GM23338 (cell line): ENCODE results near the gene ACOX3. TPM values are rescaled to one million over a fixed set of nuclear protein-coding genes. Genes with fewer than 3 reads are reported as not detected.

Experiments
- ATAC-seq: fragments of 200-7000 bp; cut with Tn5 transposase; 3 replicates; pipeline ENCODE4 v1.9.1; 2020
- DNase-seq: peaks from one replicate; pipeline ENCODE4 v3.0.0-alpha.2; 2015; ENCODE audit warnings: low spot score
- H2AFZ ChIP-seq: fragments of 200-600 bp; sonication (generic); 2 replicates; pipeline ENCODE4 v1.8.0; 2016; ENCODE audit warnings: antibody characterized with exemption, mild to moderate bottlenecking, moderate library complexity
- H3F3A ChIP-seq: fragments of 200-600 bp; sonication (generic); replicated peaks from 2 replicates; pipeline ENCODE4 v1.8.0; 2017; ENCODE audit warnings: antibody characterized with exemption, mixed run types, low read depth
- H3K27ac ChIP-seq: fragments of 200-600 bp; sonication (generic); 2 replicates; pipeline ENCODE4 v1.6.1; 2016; ENCODE audit warnings: low read depth
- H3K27me3 ChIP-seq: fragments of 200-600 bp; sonication (generic); 2 replicates; pipeline ENCODE4 v1.8.0; 2016; ENCODE audit warnings: mild to moderate bottlenecking, mixed run types, moderate library complexity; ENCODE audit not compliant: insufficient read depth
- H3K36me3 ChIP-seq: fragments of 200-600 bp; sonication (generic); 2 replicates; pipeline ENCODE4 v1.8.0; 2016; ENCODE audit warnings: mild to moderate bottlenecking; ENCODE audit not compliant: insufficient read depth
- H3K4me1 ChIP-seq: fragments of 200-600 bp; sonication (generic); 2 replicates; pipeline ENCODE4 v1.8.0; 2016; ENCODE audit warnings: mild to moderate bottlenecking, moderate library complexity; ENCODE audit not compliant: insufficient read depth
- H3K4me2 ChIP-seq: fragments of 200-600 bp; sonication (generic); 2 replicates; pipeline ENCODE4 v1.7.1; 2017; ENCODE audit warnings: mixed run types
- H3K4me3 ChIP-seq: fragments of 200-600 bp; sonication (generic); 2 replicates; pipeline ENCODE4 v1.6.1; 2016; ENCODE audit warnings: mixed run types
- H3K79me2 ChIP-seq: fragments of 200-600 bp; sonication (generic); replicated peaks from 2 replicates; pipeline ENCODE4 v1.8.0; 2017; ENCODE audit warnings: mild to moderate bottlenecking; ENCODE audit not compliant: insufficient read depth
- H3K9me2 ChIP-seq: fragments of 200-600 bp; sonication (generic); 2 replicates; pipeline ENCODE4 v1.8.0; 2017; ENCODE audit not compliant: insufficient read depth
- H4K20me1 ChIP-seq: fragments of 200-600 bp; sonication (generic); replicated peaks from 2 replicates; pipeline ENCODE4 v1.8.0; 2017; ENCODE audit warnings: mild to moderate bottlenecking; ENCODE audit not compliant: insufficient read depth
- H3K27ac Mint-ChIP-seq: 2 replicates; pipeline ENCODE4 v1.8.0; 2020; ENCODE audit warnings: inconsistent platforms, mild to moderate bottlenecking, moderate library complexity, mixed read lengths
- H3K27me3 Mint-ChIP-seq: 3 replicates; pipeline ENCODE4 v1.8.0; 2022; ENCODE audit warnings: low read depth, mild to moderate bottlenecking, moderate library complexity, mixed read lengths, inconsistent platforms; ENCODE audit not compliant: insufficient read depth, poor library complexity
- H3K36me3 Mint-ChIP-seq: 3 replicates; pipeline ENCODE4 v1.8.0; 2021; ENCODE audit warnings: low read depth, mild to moderate bottlenecking, inconsistent platforms, moderate library complexity, mixed read lengths
- H3K4me1 Mint-ChIP-seq: 3 replicates; pipeline ENCODE4 v1.8.0; 2020; ENCODE audit warnings: mild to moderate bottlenecking, inconsistent platforms, mixed read lengths
- H3K4me3 Mint-ChIP-seq: 3 replicates; pipeline ENCODE4 v1.8.0; 2021; ENCODE audit warnings: moderate library complexity, mild to moderate bottlenecking, inconsistent platforms, mixed read lengths
- H3K9me3 Mint-ChIP-seq: 3 replicates; pipeline ENCODE4 v1.8.0; 2020; ENCODE audit warnings: moderate library complexity, mild to moderate bottlenecking, inconsistent platforms, mixed read lengths
- CREB1 ChIP-seq: fragments of 250-450 bp; sonication (Bioruptor Pico); IDR thresholded peaks from 2 replicates; pipeline ENCODE4 v1.5.0; 2020; ENCODE audit warnings: low read depth, mild to moderate bottlenecking, moderate library complexity
- EZH2 ChIP-seq: fragments of 200-600 bp; sonication (generic); IDR thresholded peaks from one replicate; pipeline ENCODE4 v1.8.0; 2017; ENCODE audit warnings: antibody characterized with exemption, mild to moderate bottlenecking, low read depth; ENCODE audit not compliant: unreplicated experiment
- EZH2phosphoT487 ChIP-seq: fragments of 200-600 bp; sonication (generic); IDR thresholded peaks from one replicate; pipeline ENCODE4 v1.8.1; 2018; ENCODE audit warnings: antibody characterized with exemption; ENCODE audit not compliant: unreplicated experiment
- JUNB ChIP-seq: IDR thresholded peaks from one replicate; pipeline ENCODE4 v1.6.1; 2016; ENCODE audit warnings: antibody characterized with exemption; ENCODE audit not compliant: unreplicated experiment
- NANOG ChIP-seq: IDR thresholded peaks from 2 replicates; pipeline ENCODE4 v1.6.1; 2016; ENCODE audit warnings: antibody characterized with exemption, borderline replicate concordance
- STAT1 ChIP-seq: IDR thresholded peaks from one replicate; pipeline ENCODE4 v1.6.1; 2016; ENCODE audit warnings: antibody characterized with exemption; ENCODE audit not compliant: unreplicated experiment
- polyA plus RNA-seq: library from polyadenylated mRNA; unstranded; fragments of >200 nt; fragmentation: Nextera tagmentation; extraction: Ambion mirVana; gene quantifications from 2 replicates; pipeline ENCODE4 v1.2.1, GENCODE V29; 2016
- total RNA-seq: library from RNA; depleted of rRNA; stranded (reverse); fragments of >200 nt; shearing (Covaris generic); gene quantifications from 2 replicates; pipeline ENCODE4 v1.2.3, GENCODE V29; 2014
- TF ChIP-seq, protein P1 (sequence below): IDR thresholded peaks from 2 replicates; pipeline ENCODE4 v1.6.1; 2016; ENCODE audit warnings: antibody characterized with exemption
- TF ChIP-seq, protein P2 (sequence below), 2 experiments: fragments of 200-600 bp in 1 of 2; sonication (generic) in 1 of 2; conservative IDR thresholded peaks; 2 replicates each; pipeline versions ENCODE4 v1.5.1 to v1.6.1; 2016 to 2017; ENCODE audit warnings: antibody characterized with exemption in 2 of 2, low read depth in 2 of 2, mild to moderate bottlenecking in 2 of 2, moderate library complexity in 1 of 2
- TF ChIP-seq, protein P3 (sequence below): IDR thresholded peaks from one replicate; pipeline ENCODE4 v1.6.1; 2018; ENCODE audit warnings: antibody characterized with exemption; ENCODE audit not compliant: unreplicated experiment

The ACOX3 gene
- total and polyA plus RNA-seq, 2 experiments from 2014 or later, result 6.4 to 17.2 TPM

DNA sequence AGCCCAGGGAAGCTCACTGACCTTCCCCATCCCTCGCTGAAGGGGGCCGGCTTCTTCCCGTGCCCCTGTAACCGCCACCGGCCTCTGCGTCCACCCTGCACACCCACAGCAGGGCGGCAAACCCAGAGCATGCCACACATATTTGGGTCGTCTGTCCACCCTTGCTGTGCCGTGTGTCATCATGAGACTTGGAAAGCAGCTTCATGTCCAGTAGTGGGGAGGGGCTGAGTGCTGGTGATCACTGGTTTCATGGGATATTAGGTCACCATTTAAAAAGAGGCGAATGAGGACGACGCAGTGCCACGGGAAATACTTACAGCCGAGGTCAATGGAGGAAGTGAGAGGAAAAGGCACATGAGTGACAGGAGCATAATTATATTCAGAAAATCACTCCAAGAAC lies 96.1 kb downstream of the ACOX3 start:
- Histone ChIP-seq H3K79me2 (no peaks in the 10 kb centered on the region), H3K4me3 (no peak overlapping the region), H3K4me1 (no peaks in the 10 kb centered on the region; the same call in 1 of the 2 replicates), H3K27ac (no peak overlapping the region), H3K4me2 (no peak overlapping the region), H3K27me3 (no peaks in the 10 kb centered on the region), H3K9me2 (no peaks in the 10 kb centered on the region), H3K36me3 (no peaks in the 10 kb centered on the region), H4K20me1 (no peaks in the 10 kb centered on the region), H2AFZ (no peak overlapping the region), H3F3A (0 out of 2 replicates have a peak, but pooled peaks cover 3% of the 10 kb centered on the region)
- DNase-seq (no peak), ATAC-seq (no peak)
- no peak for TF ChIP-seq STAT1
- Mint-ChIP-seq H3K4me1 (peaks cover 6% of the 10 kb centered on the region), H3K4me3 (no peak overlapping the region), H3K9me3 (no peaks in the 10 kb centered on the region), H3K27me3 (peaks cover 12% of the 10 kb centered on the region), H3K36me3 (no peaks in the 10 kb centered on the region), H3K27ac (no peak overlapping the region)

DNA sequence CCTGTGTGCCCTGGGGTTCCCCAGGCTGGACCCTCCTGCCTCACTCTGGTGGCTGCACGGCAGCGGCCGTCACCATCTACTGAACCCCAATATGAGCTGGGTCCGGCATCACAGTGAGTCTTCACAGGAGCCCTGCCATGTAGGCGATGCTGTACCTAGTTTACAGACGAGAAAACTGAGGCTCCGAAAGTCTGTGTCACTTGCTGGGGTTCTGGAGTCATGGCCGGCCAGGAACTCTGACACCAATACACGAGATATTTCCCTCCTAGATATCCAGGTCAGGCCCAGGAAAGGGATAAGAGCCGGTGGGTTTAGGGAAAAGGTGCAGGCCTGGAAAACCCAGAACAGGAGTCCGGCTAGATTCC lies 96.6 kb downstream of the ACOX3 start:
- Histone ChIP-seq H3K9me2 (no peaks in the 10 kb centered on the region), H2AFZ (no peak overlapping the region), H3F3A (0 out of 2 replicates have a peak, but pooled peaks cover 3% of the 10 kb centered on the region), H3K36me3 (no peaks in the 10 kb centered on the region), H4K20me1 (no peaks in the 10 kb centered on the region), H3K27ac (no peak overlapping the region), H3K27me3 (no peaks in the 10 kb centered on the region), H3K79me2 (no peaks in the 10 kb centered on the region), H3K4me2 (no peak overlapping the region), H3K4me3 (no peak overlapping the region), H3K4me1 (no peaks in the 10 kb centered on the region; the same call in 1 of the 2 replicates)
- no peaks in the 10 kb centered on the region for H3K9me3 Mint-ChIP-seq
- ATAC-seq, result no peak
- TF ChIP-seq, protein P1, sequence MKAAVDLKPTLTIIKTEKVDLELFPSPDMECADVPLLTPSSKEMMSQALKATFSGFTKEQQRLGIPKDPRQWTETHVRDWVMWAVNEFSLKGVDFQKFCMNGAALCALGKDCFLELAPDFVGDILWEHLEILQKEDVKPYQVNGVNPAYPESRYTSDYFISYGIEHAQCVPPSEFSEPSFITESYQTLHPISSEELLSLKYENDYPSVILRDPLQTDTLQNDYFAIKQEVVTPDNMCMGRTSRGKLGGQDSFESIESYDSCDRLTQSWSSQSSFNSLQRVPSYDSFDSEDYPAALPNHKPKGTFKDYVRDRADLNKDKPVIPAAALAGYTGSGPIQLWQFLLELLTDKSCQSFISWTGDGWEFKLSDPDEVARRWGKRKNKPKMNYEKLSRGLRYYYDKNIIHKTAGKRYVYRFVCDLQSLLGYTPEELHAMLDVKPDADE, result no peak
- TF ChIP-seq, protein P2, sequence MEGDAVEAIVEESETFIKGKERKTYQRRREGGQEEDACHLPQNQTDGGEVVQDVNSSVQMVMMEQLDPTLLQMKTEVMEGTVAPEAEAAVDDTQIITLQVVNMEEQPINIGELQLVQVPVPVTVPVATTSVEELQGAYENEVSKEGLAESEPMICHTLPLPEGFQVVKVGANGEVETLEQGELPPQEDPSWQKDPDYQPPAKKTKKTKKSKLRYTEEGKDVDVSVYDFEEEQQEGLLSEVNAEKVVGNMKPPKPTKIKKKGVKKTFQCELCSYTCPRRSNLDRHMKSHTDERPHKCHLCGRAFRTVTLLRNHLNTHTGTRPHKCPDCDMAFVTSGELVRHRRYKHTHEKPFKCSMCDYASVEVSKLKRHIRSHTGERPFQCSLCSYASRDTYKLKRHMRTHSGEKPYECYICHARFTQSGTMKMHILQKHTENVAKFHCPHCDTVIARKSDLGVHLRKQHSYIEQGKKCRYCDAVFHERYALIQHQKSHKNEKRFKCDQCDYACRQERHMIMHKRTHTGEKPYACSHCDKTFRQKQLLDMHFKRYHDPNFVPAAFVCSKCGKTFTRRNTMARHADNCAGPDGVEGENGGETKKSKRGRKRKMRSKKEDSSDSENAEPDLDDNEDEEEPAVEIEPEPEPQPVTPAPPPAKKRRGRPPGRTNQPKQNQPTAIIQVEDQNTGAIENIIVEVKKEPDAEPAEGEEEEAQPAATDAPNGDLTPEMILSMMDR (conservative IDR thresholded peaks at IDR 0.05; ENCODE audit: low read depth in 2 of 2), result no peak
- TF ChIP-seq STAT1 (no peak), NANOG (no peak), EZH2phosphoT487 (no peak)
- H3K36me3 Mint-ChIP-seq, result no peaks in the 10 kb centered on the region
- peaks cover 11% of the 10 kb centered on the region for H3K27me3 Mint-ChIP-seq
- no peak for DNase-seq
- no peak overlapping the region for H3K27ac Mint-ChIP-seq
- H3K4me3 Mint-ChIP-seq, result no peak overlapping the region
- peaks cover 6% of the 10 kb centered on the region for H3K4me1 Mint-ChIP-seq

DNA sequence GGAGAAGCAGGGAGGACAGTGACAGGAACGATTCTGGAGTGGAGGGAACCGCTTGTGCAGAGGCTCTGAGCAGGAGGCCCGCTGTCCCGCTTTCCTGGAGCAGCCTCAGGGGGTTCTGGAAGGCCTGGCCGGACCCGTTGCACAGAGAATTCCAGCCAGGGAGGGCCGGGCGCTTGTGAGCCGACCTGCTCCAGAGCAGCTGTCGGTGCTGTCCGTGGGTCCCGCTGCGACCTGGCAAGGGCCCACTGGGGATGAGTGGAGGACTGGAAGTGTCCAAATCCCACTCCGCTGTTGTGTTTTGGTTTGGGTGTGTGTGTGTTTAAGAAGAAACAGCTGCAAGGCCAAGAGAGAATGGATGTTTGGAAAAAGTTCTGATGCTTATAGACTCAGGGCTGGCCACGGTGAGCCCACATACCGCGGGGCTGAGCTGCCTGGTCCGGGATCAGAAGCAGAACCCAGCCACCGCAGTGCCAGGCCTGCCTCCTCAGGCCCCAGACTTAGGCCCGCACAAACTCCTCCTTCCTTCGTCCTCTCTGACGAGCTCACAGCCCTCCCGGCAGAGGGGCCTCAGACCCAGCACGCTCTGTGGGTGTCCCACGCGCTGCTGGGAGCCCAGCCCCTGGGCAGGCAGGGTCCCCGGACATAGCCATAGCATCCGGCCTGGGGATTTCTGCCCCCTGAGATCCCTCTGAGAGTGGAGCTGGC lies 97.1 kb downstream of the ACOX3 start:
- ATAC-seq (peak; percentile 15), DNase-seq (no peak)
- no peak overlapping the region for H3K27ac ChIP-seq
- Mint-ChIP-seq H3K4me3 (no peak overlapping the region), H3K9me3 (no peaks in the 10 kb centered on the region), H3K27ac (no peak overlapping the region), H3K36me3 (no peaks in the 10 kb centered on the region), H3K4me1 (peaks cover 6% of the 10 kb centered on the region), H3K27me3 (peaks cover 11% of the 10 kb centered on the region)
- H3K9me2 ChIP-seq, result no peaks in the 10 kb centered on the region
- H2AFZ ChIP-seq, result peak overlapping the region; percentile 74; the same call in 1 of the 2 replicates
- H3F3A ChIP-seq, result 0 out of 2 replicates have a peak, but pooled peaks cover 3% of the 10 kb centered on the region
- H3K4me2 ChIP-seq, result no peak overlapping the region
- H3K4me1 ChIP-seq, result no peaks in the 10 kb centered on the region; the same call in 1 of the 2 replicates
- no peak overlapping the region for H3K4me3 ChIP-seq
- no peaks in the 10 kb centered on the region for H3K36me3 ChIP-seq
- no peaks in the 10 kb centered on the region for H3K27me3 ChIP-seq
- H3K79me2 ChIP-seq, result no peaks in the 10 kb centered on the region
- H4K20me1 ChIP-seq, result no peaks in the 10 kb centered on the region
- TF ChIP-seq, protein P2 (conservative IDR thresholded peaks at IDR 0.05; ENCODE audit: low read depth in 2 of 2), result no peak
- TF ChIP-seq NANOG, result no peak
- TF ChIP-seq JUNB, result no peak
- TF ChIP-seq CREB1, result no peak
- TF ChIP-seq, protein P3, sequence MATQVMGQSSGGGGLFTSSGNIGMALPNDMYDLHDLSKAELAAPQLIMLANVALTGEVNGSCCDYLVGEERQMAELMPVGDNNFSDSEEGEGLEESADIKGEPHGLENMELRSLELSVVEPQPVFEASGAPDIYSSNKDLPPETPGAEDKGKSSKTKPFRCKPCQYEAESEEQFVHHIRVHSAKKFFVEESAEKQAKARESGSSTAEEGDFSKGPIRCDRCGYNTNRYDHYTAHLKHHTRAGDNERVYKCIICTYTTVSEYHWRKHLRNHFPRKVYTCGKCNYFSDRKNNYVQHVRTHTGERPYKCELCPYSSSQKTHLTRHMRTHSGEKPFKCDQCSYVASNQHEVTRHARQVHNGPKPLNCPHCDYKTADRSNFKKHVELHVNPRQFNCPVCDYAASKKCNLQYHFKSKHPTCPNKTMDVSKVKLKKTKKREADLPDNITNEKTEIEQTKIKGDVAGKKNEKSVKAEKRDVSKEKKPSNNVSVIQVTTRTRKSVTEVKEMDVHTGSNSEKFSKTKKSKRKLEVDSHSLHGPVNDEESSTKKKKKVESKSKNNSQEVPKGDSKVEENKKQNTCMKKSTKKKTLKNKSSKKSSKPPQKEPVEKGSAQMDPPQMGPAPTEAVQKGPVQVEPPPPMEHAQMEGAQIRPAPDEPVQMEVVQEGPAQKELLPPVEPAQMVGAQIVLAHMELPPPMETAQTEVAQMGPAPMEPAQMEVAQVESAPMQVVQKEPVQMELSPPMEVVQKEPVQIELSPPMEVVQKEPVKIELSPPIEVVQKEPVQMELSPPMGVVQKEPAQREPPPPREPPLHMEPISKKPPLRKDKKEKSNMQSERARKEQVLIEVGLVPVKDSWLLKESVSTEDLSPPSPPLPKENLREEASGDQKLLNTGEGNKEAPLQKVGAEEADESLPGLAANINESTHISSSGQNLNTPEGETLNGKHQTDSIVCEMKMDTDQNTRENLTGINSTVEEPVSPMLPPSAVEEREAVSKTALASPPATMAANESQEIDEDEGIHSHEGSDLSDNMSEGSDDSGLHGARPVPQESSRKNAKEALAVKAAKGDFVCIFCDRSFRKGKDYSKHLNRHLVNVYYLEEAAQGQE, result no peak
- no peak for TF ChIP-seq EZH2
